Measurements from ENCODE around the gene KRT84. TPM values are rescaled to one million over a fixed set of nuclear protein-coding genes. Genes with fewer than 3 reads are reported as not detected.

Gene KRT84
- total RNA-seq, 2 experiments from 2014 or later: not detected

DNA sequence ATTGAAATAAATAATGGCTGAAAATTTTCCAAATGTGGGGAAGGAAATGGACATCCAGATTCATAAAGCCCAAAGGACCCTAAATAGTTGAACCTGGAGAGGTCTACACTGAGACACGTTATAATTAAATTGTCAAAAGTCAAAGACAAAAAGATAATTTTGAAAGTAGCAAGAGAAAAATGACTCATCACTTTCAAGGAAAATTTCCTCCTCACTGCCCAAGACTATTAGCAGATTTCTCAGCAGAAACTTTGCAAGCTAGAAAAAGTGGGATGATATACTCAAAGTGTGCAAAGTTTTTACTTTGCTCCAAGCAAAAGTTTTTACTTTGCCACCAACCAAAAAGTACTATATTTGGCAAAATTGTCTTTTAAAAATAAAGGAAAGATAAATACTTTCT is 48.4 kb downstream of the KRT84 start:
- H3K27ac Mint-ChIP-seq: no peak overlapping the region
- DNase-seq: no peak
- peaks cover 4% of the 10 kb centered on the region for H3K9me3 Mint-ChIP-seq
- ChIA-PET CTCF (interaction anchor here (1.1 to 3.8 kb wide), 4 partner anchors 8 to 180 kb away, joined by 4 to 14 read pairs (median 8); no protein-coding TSS in a partner anchor), POLR2A (no interaction called here)
- intact Hi-C loops (cut with micrococcal nuclease): no loop called here
- no peak for ATAC-seq
- peaks cover 4% of the 10 kb centered on the region for H3K27me3 Mint-ChIP-seq
- no peaks in the 10 kb centered on the region for H3K36me3 Mint-ChIP-seq (ENCODE audit: low read depth)
- TF ChIP-seq, protein P1, sequence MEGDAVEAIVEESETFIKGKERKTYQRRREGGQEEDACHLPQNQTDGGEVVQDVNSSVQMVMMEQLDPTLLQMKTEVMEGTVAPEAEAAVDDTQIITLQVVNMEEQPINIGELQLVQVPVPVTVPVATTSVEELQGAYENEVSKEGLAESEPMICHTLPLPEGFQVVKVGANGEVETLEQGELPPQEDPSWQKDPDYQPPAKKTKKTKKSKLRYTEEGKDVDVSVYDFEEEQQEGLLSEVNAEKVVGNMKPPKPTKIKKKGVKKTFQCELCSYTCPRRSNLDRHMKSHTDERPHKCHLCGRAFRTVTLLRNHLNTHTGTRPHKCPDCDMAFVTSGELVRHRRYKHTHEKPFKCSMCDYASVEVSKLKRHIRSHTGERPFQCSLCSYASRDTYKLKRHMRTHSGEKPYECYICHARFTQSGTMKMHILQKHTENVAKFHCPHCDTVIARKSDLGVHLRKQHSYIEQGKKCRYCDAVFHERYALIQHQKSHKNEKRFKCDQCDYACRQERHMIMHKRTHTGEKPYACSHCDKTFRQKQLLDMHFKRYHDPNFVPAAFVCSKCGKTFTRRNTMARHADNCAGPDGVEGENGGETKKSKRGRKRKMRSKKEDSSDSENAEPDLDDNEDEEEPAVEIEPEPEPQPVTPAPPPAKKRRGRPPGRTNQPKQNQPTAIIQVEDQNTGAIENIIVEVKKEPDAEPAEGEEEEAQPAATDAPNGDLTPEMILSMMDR (IDR thresholded peaks at IDR 0.05): no peak
- no peak overlapping the region for H3K4me3 Mint-ChIP-seq
- peaks cover 8% of the 10 kb centered on the region for H3K4me1 Mint-ChIP-seq (ENCODE audit: low read depth)

- H3K36me3 Mint-ChIP-seq (ENCODE audit: low read depth): no peaks in the 10 kb centered on the region
- no peak overlapping the region for H3K27ac Mint-ChIP-seq
- peaks cover 4% of the 10 kb centered on the region for H3K9me3 Mint-ChIP-seq
- H3K4me1 Mint-ChIP-seq (ENCODE audit: low read depth): peaks cover 8% of the 10 kb centered on the region
- intact Hi-C loops (cut with micrococcal nuclease): no loop called here
- ChIA-PET POLR2A (no interaction called here), CTCF (interaction anchor here (1.1 to 3.8 kb wide), 3 partner anchors 10 to 179 kb away, joined by 5 to 14 read pairs (median 11); no protein-coding TSS in a partner anchor)
- DNase-seq: no peak
- TF ChIP-seq, protein P1 (IDR thresholded peaks at IDR 0.05): no peak
- no peak overlapping the region for H3K4me3 Mint-ChIP-seq
- H3K27me3 Mint-ChIP-seq: peaks cover 7% of the 10 kb centered on the region
- no peak for ATAC-seq
Measured at GRCh38 chr12:52336641-52337040, 48.8 kb downstream of the KRT84 start.

DNA sequence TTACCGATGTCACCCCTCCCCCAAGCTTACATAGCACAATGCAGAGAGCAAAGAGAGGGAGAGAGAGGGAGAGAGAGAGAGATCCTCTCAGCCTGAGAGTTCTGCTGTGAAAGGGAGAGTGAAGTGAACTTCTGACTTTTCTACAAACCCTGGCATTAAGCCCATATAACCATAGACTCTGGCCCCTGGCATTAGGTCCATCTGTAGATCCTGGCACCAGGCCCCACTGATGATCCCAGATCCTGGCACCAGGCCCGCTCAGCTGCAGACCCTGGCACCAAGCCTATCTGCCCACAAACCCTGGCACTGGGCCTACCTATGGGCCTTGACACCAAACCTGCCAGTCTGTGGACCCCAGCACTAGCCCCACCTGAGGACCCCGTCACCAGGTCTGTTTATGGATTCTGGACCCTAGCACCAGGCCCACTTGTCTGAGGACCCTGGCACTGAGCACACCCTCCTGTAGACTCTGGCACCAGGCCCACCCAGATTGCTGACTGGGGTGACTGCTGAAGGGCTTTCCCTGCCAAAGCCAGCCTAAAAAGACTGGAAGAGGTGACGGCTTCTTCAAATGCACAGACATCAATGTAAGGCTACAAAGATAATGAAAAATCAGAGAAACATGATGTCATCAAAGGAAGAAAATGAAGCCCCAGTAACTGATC is 49.7 kb downstream of the KRT84 start:
- intact Hi-C loops (cut with micrococcal nuclease): no loop called here
- H3K36me3 Mint-ChIP-seq (ENCODE audit: low read depth): no peaks in the 10 kb centered on the region
- ATAC-seq (no peak), DNase-seq (no peak)
- peaks cover 4% of the 10 kb centered on the region for H3K9me3 Mint-ChIP-seq
- ChIA-PET POLR2A (no interaction called here), CTCF (interaction anchor here (1.5 to 3.8 kb wide), 2 partner anchors 23 to 544 kb away, joined by 4 to 11 read pairs; no protein-coding TSS in a partner anchor)
- TF ChIP-seq, protein P1 (IDR thresholded peaks at IDR 0.05): no peak
- H3K27me3 Mint-ChIP-seq: peaks cover 7% of the 10 kb centered on the region
- no peak overlapping the region for H3K4me3 Mint-ChIP-seq
- H3K27ac Mint-ChIP-seq: no peak overlapping the region
- peaks cover 8% of the 10 kb centered on the region for H3K4me1 Mint-ChIP-seq (ENCODE audit: low read depth)

GRCh38 chr12:52334185-52334584 is 51.3 kb downstream of the KRT84 start:
- ChIA-PET CTCF (interaction anchor here (1.5 kb wide), 1 partner anchor 546 kb away, joined by 4 read pairs; no protein-coding TSS in a partner anchor), POLR2A (no interaction called here)
- no peak for ATAC-seq

DNA sequence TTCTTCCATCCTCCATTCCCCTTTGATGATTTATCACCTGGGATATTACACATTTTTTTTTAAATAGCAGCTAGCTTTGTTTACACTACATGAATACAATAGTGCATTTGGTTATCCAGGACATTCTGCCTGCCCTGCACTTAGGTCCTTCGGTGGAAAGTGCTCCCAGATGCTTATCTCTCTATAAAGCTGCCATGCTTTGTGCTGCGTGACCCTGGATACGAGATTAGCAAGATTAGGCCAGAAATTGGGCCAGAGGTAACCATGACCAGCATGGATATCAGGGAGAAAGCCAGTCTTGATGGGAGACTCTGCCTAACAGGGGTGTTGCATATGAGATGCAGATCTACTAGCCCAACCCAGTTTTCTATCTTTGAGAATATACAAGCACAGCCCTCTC is 52.1 kb downstream of the KRT84 start:
- ChIA-PET CTCF (no interaction called here), POLR2A (no interaction called here)
- Mint-ChIP-seq H3K4me3 (no peak overlapping the region), H3K27ac (no peak overlapping the region), H3K27me3 (peaks cover 7% of the 10 kb centered on the region), H3K4me1 (ENCODE audit: low read depth) (peaks cover 8% of the 10 kb centered on the region), H3K36me3 (ENCODE audit: low read depth) (no peaks in the 10 kb centered on the region), H3K9me3 (peaks cover 4% of the 10 kb centered on the region)
- TF ChIP-seq, protein P1 (IDR thresholded peaks at IDR 0.05): no peak
- intact Hi-C loops (cut with micrococcal nuclease): no loop called here
- no peak for DNase-seq
- no peak for ATAC-seq

More at GRCh38 chr12:52334185-52334584, 51.3 kb downstream of the KRT84 start:
- intact Hi-C loops (cut with micrococcal nuclease): no loop called here
- TF ChIP-seq, protein P1 (IDR thresholded peaks at IDR 0.05): no peak
- H3K36me3 Mint-ChIP-seq (ENCODE audit: low read depth): no peaks in the 10 kb centered on the region
- H3K9me3 Mint-ChIP-seq: peaks cover 4% of the 10 kb centered on the region
- H3K27me3 Mint-ChIP-seq: peaks cover 7% of the 10 kb centered on the region
- H3K4me1 Mint-ChIP-seq (ENCODE audit: low read depth): peaks cover 8% of the 10 kb centered on the region
- DNase-seq: no peak
- H3K27ac Mint-ChIP-seq: no peak overlapping the region
- no peak overlapping the region for H3K4me3 Mint-ChIP-seq

Measured in activated CD8-positive, alpha-beta T cell treated with anti-CD3 and anti-CD28 coated beads for 36 hours (primary cell).